Sigmoid colon (tissue), 4 donors: Measurements from ENCODE around the gene ATP6V1G1.

Source experiments
- CTCF ChIP-seq, 4 experiments: fragments of 450-650 bp in 3 of 4; fragments of 200-600 bp in 1 of 4; IDR thresholded peaks; one replicate each; pipeline ENCODE4 v1.5.1; 2016 to 2019; ENCODE audit warnings: antibody characterized with exemption in 4 of 4, mild to moderate bottlenecking in 3 of 4, moderate library complexity in 2 of 4
- EP300 ChIP-seq, 4 donors: sonication (generic); formaldehyde crosslinking; IDR thresholded peaks; one replicate each; pipeline ENCODE4 v1.6.1; 2017; ENCODE audit warnings: antibody characterized with exemption in 4 of 4
- POLR2A ChIP-seq, 2 donors: fragments of 450-650 bp; IDR thresholded peaks; one replicate each; pipeline ENCODE4 v1.6.1; 2016; ENCODE audit warnings: antibody characterized with exemption in 2 of 2, mild to moderate bottlenecking in 2 of 2, moderate library complexity in 2 of 2
- POLR2AphosphoS5 ChIP-seq, 4 donors: sonication (generic); formaldehyde crosslinking; IDR thresholded peaks; one replicate each; pipeline ENCODE4 v1.6.1; 2017; ENCODE audit warnings: antibody characterized with exemption in 4 of 4

GRCh38 chr9:114565204-114565603 lies 22.4 kb upstream of the ATP6V1G1 start:
- no peak for TF ChIP-seq CTCF (IDR thresholded peaks at IDR 0.05)
- TF ChIP-seq POLR2A (IDR thresholded peaks at IDR 0.05), result no peak
- TF ChIP-seq POLR2AphosphoS5 (IDR thresholded peaks at IDR 0.05), result no peak
- no peak for TF ChIP-seq EP300 (IDR thresholded peaks at IDR 0.05)
